ENCODE results near the gene MORF4L2.
"Not testable (repeated sequence)": the region's sequence is repeated elsewhere in the genome, so short reads cannot be mapped to it uniquely, and the experiment has no call there.

The MORF4L2 gene

GRCh38 chrX:103678199-103678993 lies 8.1 kb downstream of the MORF4L2 start:
- no peak for DNase-seq

GRCh38 chrX:103674531-103675454 lies 11.7 kb downstream of the MORF4L2 start:
- DNase-seq, result no peak

DNA sequence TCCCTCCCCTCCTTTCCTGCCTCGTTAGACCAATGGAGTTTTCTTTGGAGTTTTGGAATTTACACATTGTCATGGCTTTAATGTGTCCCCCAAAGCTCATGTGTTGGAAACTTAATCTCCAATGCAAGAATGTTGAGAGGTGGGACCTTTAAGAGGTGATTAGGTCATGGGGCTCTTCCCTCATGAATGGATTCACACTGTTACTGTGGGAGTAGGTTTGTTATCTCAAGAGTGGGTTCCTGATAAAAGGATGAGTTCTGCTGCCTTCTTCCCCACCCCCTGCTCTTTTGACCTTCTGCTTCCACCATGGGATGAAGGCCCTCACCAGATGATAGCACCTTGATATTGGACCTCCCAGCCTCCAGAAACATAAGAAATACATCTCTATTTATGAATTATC lies 16.8 kb downstream of the MORF4L2 start:
- DNase-seq, result no peak

DNA sequence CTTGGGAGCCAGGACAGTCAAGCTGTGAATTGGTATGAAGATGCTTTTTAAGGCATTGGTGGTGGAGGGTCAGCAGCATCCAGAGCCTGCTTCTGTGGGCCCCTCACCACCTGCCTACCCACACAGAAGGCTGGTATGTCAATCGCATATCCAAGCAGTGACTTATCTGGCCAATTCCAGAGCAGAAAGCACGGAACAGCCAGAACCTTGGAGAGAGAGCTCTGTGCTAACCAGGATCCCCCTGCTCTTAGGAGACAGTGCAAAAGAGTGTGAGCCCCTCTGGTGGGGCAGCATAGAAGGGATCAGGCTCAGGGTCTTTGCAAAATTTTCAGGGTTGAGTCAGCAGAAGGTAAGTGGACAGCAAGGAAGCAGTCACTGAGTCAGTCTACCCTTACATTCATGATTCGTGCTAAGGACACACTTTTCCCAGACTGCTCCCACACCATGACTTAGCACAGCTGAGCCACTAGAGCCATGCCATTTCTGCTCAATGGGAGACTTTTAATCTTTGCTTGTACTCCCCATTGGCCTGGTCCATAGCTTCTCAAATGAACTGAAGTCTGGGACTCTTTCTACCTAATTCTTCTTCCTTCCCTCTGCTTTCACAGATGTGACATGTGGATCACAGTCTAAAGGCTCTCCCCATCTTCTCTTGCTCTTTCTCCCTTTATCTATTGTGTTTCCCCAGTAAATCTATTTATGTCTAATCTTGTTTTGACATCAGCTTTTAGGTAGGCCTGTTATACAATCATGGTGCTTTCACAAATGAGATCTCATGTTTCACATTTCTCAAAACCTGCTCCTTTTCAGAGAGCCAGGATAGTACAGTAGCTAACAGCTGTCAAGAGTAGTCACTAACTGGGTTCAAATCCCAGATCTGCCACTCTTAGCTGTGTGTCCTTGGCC lies 20.0 kb downstream of the MORF4L2 start:
- no peak for DNase-seq

GRCh38 chrX:103663981-103664762 lies 22.3 kb downstream of the MORF4L2 start:
- no peak for DNase-seq

- not testable (repeated sequence) for DNase-seq
Measured at GRCh38 chrX:103659460-103659859, 27.0 kb downstream of the MORF4L2 start.

GRCh38 chrX:103658681-103659433 lies 27.6 kb downstream of the MORF4L2 start:
- no peak for DNase-seq

DNA sequence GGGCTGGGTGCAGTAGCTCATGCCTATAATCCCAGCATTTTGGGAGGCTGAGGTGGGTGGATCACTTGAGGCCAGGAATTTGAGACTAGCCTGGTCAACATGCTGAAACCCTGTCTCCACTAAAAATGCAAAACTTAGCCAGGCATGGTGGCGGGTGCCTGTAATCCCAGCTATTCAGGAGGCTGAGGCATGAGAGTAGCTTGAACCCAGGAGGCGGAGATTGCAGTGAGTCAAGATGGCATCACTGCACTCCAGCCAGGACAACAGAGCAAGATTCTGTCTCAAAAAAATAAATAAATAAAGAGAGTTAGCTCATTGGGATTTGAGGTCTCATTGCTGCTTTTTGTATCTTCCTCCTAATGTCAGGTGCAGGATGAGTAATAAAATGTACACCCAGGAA lies 29.4 kb downstream of the MORF4L2 start:
- not testable (repeated sequence) for DNase-seq

DNA sequence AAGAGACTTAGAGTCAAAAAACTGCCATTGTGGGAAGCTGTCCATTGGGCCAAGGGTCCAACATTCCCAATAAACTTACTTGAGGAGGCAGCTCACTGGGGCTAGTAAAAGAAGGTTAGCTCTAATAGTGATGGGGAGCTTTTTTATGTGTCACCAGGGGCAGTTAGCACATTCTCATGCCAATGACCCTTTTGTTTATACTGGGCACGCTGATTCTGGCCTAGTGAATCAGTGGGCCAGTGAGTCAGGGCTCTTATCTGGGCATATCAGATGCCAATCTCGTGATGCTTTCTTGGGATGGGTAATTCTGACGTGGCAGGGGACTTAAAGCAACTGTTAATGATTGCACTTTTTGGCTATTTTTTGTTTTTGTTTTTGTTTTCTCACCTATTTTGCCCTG lies 29.9 kb downstream of the MORF4L2 start:
- DNase-seq, result no peak

- DNase-seq, result not testable (repeated sequence)
Measured at GRCh38 chrX:103655230-103656000, 31.1 kb downstream of the MORF4L2 start.

DNA sequence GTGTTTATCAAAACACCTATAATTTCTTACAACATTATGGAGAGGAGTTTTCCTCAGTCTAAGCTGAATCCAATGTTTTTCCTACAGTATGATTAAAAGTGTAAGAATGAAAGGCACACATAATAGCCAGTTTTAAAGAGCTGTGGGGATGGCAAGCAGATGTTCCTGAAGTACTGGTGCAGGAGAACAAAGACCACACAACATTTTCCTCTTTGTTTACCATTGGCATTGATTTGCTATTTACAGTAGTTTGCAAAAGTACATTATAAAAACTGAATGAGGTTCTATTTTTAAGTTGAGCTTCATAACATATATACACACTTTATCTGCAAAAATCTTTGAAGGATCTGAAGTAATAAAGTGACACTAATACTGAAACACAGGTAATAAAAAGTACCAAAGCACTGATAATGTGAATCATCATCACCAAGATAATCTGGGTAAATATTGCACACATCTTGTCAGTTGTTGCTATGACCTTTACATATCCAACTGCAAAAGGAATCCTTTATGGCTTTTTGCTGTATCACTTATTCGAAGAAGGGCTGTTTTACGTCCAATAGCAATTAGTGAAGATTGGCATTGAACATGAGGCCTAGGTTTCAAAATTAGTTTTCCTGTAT lies 35.2 kb downstream of the MORF4L2 start:
- DNase-seq, result no peak

- no peak for DNase-seq
Measured at GRCh38 chrX:103647630-103648029, 38.9 kb downstream of the MORF4L2 start.

- no peak for DNase-seq
Measured at GRCh38 chrX:103644125-103644524, 42.4 kb downstream of the MORF4L2 start.

DNA sequence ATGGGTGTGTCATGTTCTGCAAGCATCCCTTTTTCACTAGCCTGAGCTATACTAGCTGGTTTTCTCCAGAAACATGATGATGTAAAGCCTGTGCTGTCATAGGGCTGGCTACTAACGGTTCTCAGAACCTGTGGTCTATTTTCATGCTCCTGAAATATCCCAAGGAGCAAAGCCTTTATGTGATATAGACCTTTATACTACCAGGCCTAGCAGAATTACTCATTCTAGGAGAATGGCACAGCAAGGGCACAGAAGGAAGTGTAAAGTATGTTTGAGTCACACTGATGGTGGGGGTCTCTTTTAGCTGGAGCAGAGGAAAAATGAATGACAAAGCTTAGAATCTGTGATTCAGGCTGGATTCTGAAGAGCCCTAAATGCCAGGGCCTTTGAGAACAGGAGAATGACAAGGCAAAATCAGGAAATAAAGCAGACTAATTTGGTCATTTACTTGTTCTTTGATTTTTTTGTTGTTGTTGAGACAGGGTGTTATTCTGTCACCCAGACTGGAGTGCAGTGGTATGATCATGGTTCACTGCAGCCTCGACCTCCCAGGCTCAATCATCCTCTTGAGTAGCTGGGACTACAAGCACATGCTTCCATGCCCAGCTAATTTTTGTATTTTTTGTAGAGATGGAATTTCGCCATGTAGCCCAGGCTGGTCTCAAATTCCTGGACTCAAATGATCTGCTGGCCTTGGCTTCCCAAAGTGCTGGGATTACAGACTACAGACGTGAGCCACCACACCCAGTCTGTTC lies 45.9 kb downstream of the MORF4L2 start:
- DNase-seq, result no peak

- not testable (repeated sequence) for DNase-seq
Measured at GRCh38 chrX:103638479-103639346, 47.8 kb downstream of the MORF4L2 start.

DNA sequence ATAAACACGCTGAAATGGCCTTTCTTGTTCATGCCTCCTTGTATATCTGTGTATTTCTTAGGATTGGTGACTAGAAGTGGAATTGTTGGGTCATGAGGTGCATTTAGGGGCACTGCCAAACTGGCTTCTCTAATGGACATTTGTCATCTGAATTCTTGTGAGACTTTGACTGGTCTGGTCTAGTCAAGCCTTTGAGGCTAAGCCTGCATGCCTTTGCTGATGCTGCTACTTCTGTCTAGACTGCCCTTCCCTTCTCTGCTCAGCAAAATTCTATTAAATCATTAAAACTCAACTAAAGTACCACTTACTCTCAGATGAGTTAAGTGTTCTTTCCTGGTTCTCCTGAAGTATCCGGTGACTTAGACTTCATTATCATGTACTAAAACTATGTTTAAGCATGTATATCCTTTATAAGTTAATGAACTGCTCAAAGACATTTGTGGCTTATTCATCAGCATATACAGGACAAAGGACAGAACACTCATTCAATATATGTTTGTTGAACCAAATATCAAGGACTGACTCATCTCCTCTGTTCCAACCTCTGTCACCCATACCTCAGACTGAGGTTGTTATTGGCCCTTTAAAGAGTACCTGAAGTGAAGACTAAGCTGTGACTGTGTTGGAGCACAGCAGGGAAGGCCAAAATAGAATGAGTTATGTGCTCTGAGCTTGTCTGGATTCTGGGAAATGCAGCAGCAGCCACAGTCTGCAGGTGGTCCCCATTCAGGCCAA lies 48.7 kb downstream of the MORF4L2 start:
- no peak for DNase-seq

GRCh38 chrX:103635436-103635835 lies 51.1 kb downstream of the MORF4L2 start:
- no peak for DNase-seq
